CD4-positive, alpha-beta memory T cell (primary cell): ENCODE measurements around the gene ARMH4. TPM values are rescaled to one million over a fixed set of nuclear protein-coding genes. Genes with fewer than 3 reads are reported as not detected.

Source experiments
- CTCF ChIA-PET: fragments of 350-600 bp; sonication (Branson Sonifier 250); formaldehyde crosslinking; loops from one replicate; lab custom pipeline; 2021; ENCODE audit warnings: inconsistent platforms; ENCODE audit not compliant: partially characterized antibody; lab: Charles Lee
- POLR2A ChIA-PET: fragments of 350-600 bp; sonication (Branson Sonifier 250); formaldehyde crosslinking; loops from one replicate; lab custom pipeline; 2021; ENCODE audit not compliant: partially characterized antibody; lab: Charles Lee
- DNase-seq, 5 donors: peaks; one replicate each; pipeline versions ENCODE4 v3.0.0 to v3.0.0-alpha.2; 2020 to 2022; ENCODE audit warnings: mixed read lengths in 1 of 5
- H3K27ac ChIP-seq: one replicate; pipeline ENCODE4 v1.7.0; 2013; ENCODE audit warnings: low read depth, low read length
- H3K27me3 ChIP-seq: 2 replicates; pipeline ENCODE4 v1.7.0; 2013; ENCODE audit warnings: mild to moderate bottlenecking, low read length, moderate library complexity; ENCODE audit not compliant: insufficient read depth
- H3K36me3 ChIP-seq: 2 replicates; pipeline ENCODE4 v1.7.0; 2013; ENCODE audit warnings: mild to moderate bottlenecking, low read length, moderate library complexity; ENCODE audit not compliant: insufficient read depth
- H3K4me1 ChIP-seq: 2 replicates; pipeline ENCODE4 v1.7.0; 2013; ENCODE audit warnings: mild to moderate bottlenecking, low read length, moderate library complexity; ENCODE audit not compliant: insufficient read depth
- H3K4me3 ChIP-seq, 2 donors: one replicate each; pipeline ENCODE4 v1.7.0; 2013; ENCODE audit warnings: low read length in 2 of 2, mild to moderate bottlenecking in 1 of 2
- H3K9me3 ChIP-seq, 2 donors: one replicate each; pipeline ENCODE4 v1.7.0; 2013; ENCODE audit warnings: low read length in 2 of 2, control low read depth in 1 of 2; ENCODE audit not compliant: control insufficient read depth in 1 of 2
- H3K27ac Mint-ChIP-seq, 7 donors: one replicate each; pipeline ENCODE4 v1.8.0; 2020 to 2021; ENCODE audit warnings: mixed read lengths in 7 of 7, mild to moderate bottlenecking in 6 of 7, inconsistent platforms in 3 of 7, moderate library complexity in 3 of 7
- H3K27me3 Mint-ChIP-seq, 2 donors: one replicate each; pipeline ENCODE4 v1.8.0; 2020 to 2021; ENCODE audit warnings: mixed read lengths in 2 of 2
- H3K36me3 Mint-ChIP-seq, 2 donors: one replicate each; pipeline ENCODE4 v1.8.0; 2020 to 2021; ENCODE audit warnings: mixed read lengths in 2 of 2, inconsistent platforms in 1 of 2, mild to moderate bottlenecking in 1 of 2
- H3K4me1 Mint-ChIP-seq, 4 donors: one replicate each; pipeline ENCODE4 v1.8.0; 2020 to 2021; ENCODE audit warnings: mixed read lengths in 4 of 4, mild to moderate bottlenecking in 1 of 4
- H3K4me3 Mint-ChIP-seq, 8 donors: one replicate each; pipeline ENCODE4 v1.8.0; 2020 to 2021; ENCODE audit warnings: mixed read lengths in 8 of 8, mild to moderate bottlenecking in 7 of 8, moderate library complexity in 6 of 8, inconsistent platforms in 3 of 8
- H3K9me3 Mint-ChIP-seq, 8 donors: one replicate each; pipeline ENCODE4 v1.8.0; 2020 to 2021; ENCODE audit warnings: mixed read lengths in 8 of 8, mild to moderate bottlenecking in 5 of 8, inconsistent platforms in 3 of 8, moderate library complexity in 1 of 8
- intact Hi-C: fragments of 100-400 bp; cut with micrococcal nuclease; formaldehyde crosslinking; loops from one replicate; pipeline ENCODE4 v1.15.1; 2023
- polyA plus RNA-seq, 2 donors: library from polyadenylated mRNA; unstranded; fragments of 300-500 nt; fragmentation: Illumina TruSeq; gene quantifications; one replicate each; pipeline ENCODE4 v1.2.3, GENCODE V29; 2021
- total RNA-seq, 2 experiments: library from RNA; stranded (reverse); gene quantifications; one replicate each; pipeline ENCODE4 v1.2.3, GENCODE V29; 2021

The ARMH4 gene
- total and polyA plus RNA-seq, 4 experiments from 2014 or later: not detected

DNA sequence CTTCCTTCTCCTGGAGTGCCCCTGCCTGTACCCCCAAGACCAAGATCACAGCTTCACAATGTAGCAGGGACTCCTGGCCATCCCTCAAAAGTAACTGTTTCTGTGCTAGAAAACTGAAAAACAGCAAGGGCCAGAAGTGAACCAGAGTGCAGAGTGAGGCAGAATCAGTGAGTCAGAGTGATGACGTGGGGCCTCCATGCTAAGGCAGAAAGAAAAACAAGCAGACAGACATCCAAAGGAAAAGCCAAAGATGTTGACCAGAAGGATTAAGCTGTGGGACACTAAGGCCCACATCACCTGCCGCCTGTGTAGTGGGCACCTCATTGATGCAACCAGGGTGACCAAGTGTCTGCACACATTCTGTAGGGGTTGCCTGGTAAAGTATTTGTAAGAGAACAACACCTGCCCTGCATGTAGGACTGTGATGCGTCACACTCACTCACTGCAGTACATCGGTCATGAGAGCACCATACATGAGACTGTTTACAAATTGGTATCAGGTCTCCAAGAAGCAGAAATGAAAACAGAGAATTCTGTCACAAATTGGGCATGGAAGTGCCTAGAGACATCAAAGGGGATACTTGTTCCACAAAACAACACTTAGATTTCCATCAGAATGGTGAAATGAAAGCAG, 51.2 kb downstream of the ARMH4 start:
- DNase-seq: no peak
- H3K4me1 Mint-ChIP-seq: no peaks in the 10 kb centered on the region
- Histone ChIP-seq H3K4me3 (no peak overlapping the region), H3K36me3 (no peaks in the 10 kb centered on the region), H3K27me3 (no peaks in the 10 kb centered on the region), H3K4me1 (no peaks in the 10 kb centered on the region), H3K27ac (no peak overlapping the region), H3K9me3 (no peaks in the 10 kb centered on the region)
- H3K4me3 Mint-ChIP-seq: no peak overlapping the region
- H3K27me3 Mint-ChIP-seq: peaks cover 7 to 9% of the 10 kb centered on the region in 2 donors
- ChIA-PET POLR2A (no interaction called here), CTCF (no interaction called here)
- no peak overlapping the region for H3K27ac Mint-ChIP-seq
- intact Hi-C loops: no loop called here
- no peaks in the 10 kb centered on the region for H3K36me3 Mint-ChIP-seq
- H3K9me3 Mint-ChIP-seq: no peaks in the 10 kb centered on the region

GRCh38 chr14:58099682-58100081, 52.3 kb downstream of the ARMH4 start:
- H3K27me3 Mint-ChIP-seq: peaks cover 7 to 9% of the 10 kb centered on the region in 2 donors
- H3K4me3 ChIP-seq: no peak overlapping the region
- H3K9me3 ChIP-seq: no peaks in the 10 kb centered on the region
- no peaks in the 10 kb centered on the region for H3K27me3 ChIP-seq
- intact Hi-C loops: no loop called here
- ChIA-PET CTCF (no interaction called here), POLR2A (no interaction called here)
- no peak overlapping the region for H3K27ac ChIP-seq
- H3K4me1 ChIP-seq: no peaks in the 10 kb centered on the region
- no peak overlapping the region for H3K27ac Mint-ChIP-seq
- no peaks in the 10 kb centered on the region for H3K4me1 Mint-ChIP-seq
- H3K4me3 Mint-ChIP-seq: no peak overlapping the region
- H3K9me3 Mint-ChIP-seq: no peaks in the 10 kb centered on the region
- no peak for DNase-seq
- H3K36me3 Mint-ChIP-seq: no peaks in the 10 kb centered on the region
- no peaks in the 10 kb centered on the region for H3K36me3 ChIP-seq

GRCh38 chr14:58098507-58098906, 53.5 kb downstream of the ARMH4 start:
- CTCF ChIA-PET: no interaction called here
- POLR2A ChIA-PET: no interaction called here
- H3K36me3 Mint-ChIP-seq: no peaks in the 10 kb centered on the region

DNA sequence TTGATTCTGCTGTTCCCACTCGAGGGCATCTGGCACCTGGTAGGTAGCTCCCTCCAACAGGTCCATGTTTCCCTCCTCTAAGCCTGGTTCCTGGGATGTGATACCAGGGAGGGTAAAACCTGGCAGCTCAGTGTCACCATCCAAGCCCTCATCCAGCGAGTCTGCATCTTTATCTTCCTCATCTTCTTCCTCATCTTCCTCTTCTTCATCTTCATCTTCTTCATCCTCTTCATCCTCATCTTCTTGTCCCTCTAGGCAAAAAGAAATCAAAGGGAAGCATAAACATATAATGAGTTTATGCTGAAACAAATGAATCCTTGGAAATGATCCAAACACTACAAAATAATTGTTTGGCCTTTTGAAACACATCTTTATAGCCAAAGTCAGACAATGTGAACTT, 55.3 kb downstream of the ARMH4 start:
- H3K4me3 Mint-ChIP-seq: no peak overlapping the region
- Histone ChIP-seq H3K36me3 (no peaks in the 10 kb centered on the region), H3K27ac (no peak overlapping the region), H3K4me3 (no peak overlapping the region), H3K9me3 (no peaks in the 10 kb centered on the region), H3K4me1 (no peaks in the 10 kb centered on the region), H3K27me3 (no peaks in the 10 kb centered on the region)
- POLR2A ChIA-PET: no interaction called here
- no peaks in the 10 kb centered on the region for H3K36me3 Mint-ChIP-seq
- no peaks in the 10 kb centered on the region for H3K9me3 Mint-ChIP-seq
- no peak overlapping the region for H3K27ac Mint-ChIP-seq
- CTCF ChIA-PET: no interaction called here
- H3K27me3 Mint-ChIP-seq: peaks cover 3 to 6% of the 10 kb centered on the region in 2 donors
- no peak for DNase-seq
- no peaks in the 10 kb centered on the region for H3K4me1 Mint-ChIP-seq
- intact Hi-C loops: no loop called here

More at GRCh38 chr14:58098507-58098906, 53.5 kb downstream of the ARMH4 start:
- intact Hi-C loops: no loop called here
- no peak for DNase-seq
- Histone ChIP-seq H3K36me3 (no peaks in the 10 kb centered on the region), H3K9me3 (no peaks in the 10 kb centered on the region), H3K4me1 (no peaks in the 10 kb centered on the region), H3K27me3 (no peaks in the 10 kb centered on the region), H3K4me3 (no peak overlapping the region), H3K27ac (no peak overlapping the region)
- Mint-ChIP-seq H3K4me1 (no peaks in the 10 kb centered on the region), H3K4me3 (no peak overlapping the region), H3K27me3 (peaks cover 3 to 9% of the 10 kb centered on the region in 2 donors), H3K27ac (no peak overlapping the region), H3K9me3 (no peaks in the 10 kb centered on the region)

- H3K27me3 ChIP-seq: no peaks in the 10 kb centered on the region
- Mint-ChIP-seq H3K4me1 (no peaks in the 10 kb centered on the region), H3K4me3 (no peak overlapping the region), H3K27ac (no peak overlapping the region), H3K9me3 (no peaks in the 10 kb centered on the region), H3K36me3 (no peaks in the 10 kb centered on the region), H3K27me3 (peaks cover 3 to 5% of the 10 kb centered on the region in 2 donors)
- no peaks in the 10 kb centered on the region for H3K9me3 ChIP-seq
- no peaks in the 10 kb centered on the region for H3K4me1 ChIP-seq
- H3K36me3 ChIP-seq: no peaks in the 10 kb centered on the region
- no peak overlapping the region for H3K4me3 ChIP-seq
- intact Hi-C loops: no loop called here
- no peak for DNase-seq
- ChIA-PET POLR2A (no interaction called here), CTCF (interaction anchor here (1.0 kb wide), 1 partner anchor 14 kb away, joined by 3 read pairs; no protein-coding TSS in a partner anchor)
- no peak overlapping the region for H3K27ac ChIP-seq
These were observed 60.0 kb downstream of the ARMH4 start for GRCh38 chr14:58091883-58092630.

- H3K4me1 ChIP-seq: no peaks in the 10 kb centered on the region
- POLR2A ChIA-PET: no interaction called here
- H3K9me3 ChIP-seq: no peaks in the 10 kb centered on the region
- H3K36me3 ChIP-seq: no peaks in the 10 kb centered on the region
- H3K4me3 ChIP-seq: no peak overlapping the region
- Mint-ChIP-seq H3K4me3 (no peak overlapping the region), H3K27ac (no peak overlapping the region), H3K36me3 (no peaks in the 10 kb centered on the region), H3K4me1 (no peaks in the 10 kb centered on the region), H3K9me3 (no peaks in the 10 kb centered on the region), H3K27me3 (peaks cover 6% of the 10 kb centered on the region in 2 donors)
- CTCF ChIA-PET: interaction anchor here (1.3 to 1.7 kb wide), 3 partner anchors 16 to 24 kb away, joined by 3 to 4 read pairs (median 4); no protein-coding TSS in a partner anchor
- H3K27ac ChIP-seq: no peak overlapping the region
- no peak for DNase-seq
- H3K27me3 ChIP-seq: no peaks in the 10 kb centered on the region
- intact Hi-C loops: no loop called here
These were observed 62.4 kb downstream of the ARMH4 start for GRCh38 chr14:58089612-58090011.

DNA sequence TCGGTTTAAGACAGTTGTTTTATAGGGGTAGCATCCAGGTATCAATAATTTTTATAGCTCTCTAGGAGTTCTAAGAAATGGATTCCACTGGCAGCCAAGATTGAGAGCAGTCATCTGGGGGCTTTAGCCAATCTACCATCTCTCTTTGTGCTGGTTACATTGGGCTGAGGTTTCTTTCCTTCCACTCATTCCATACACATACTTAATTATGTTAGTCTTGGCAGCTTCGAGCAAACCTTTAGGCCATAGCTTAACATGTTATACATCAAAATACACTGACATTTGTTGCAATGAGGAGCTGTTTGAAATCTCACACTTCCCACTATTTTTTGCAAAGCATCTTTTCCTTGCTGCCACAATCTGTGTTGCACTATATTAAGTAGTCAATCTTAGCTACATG, 63.1 kb downstream of the ARMH4 start:
- Mint-ChIP-seq H3K4me1 (no peaks in the 10 kb centered on the region), H3K4me3 (no peak overlapping the region), H3K9me3 (no peaks in the 10 kb centered on the region), H3K27ac (no peak overlapping the region), H3K36me3 (no peaks in the 10 kb centered on the region), H3K27me3 (peaks cover 12 to 13% of the 10 kb centered on the region in 2 donors)
- ChIA-PET POLR2A (no interaction called here), CTCF (interaction anchor here (1.1 to 1.7 kb wide), 2 partner anchors 17 to 20 kb away, joined by 3 to 4 read pairs; no protein-coding TSS in a partner anchor)
- H3K27me3 ChIP-seq: no peaks in the 10 kb centered on the region
- H3K4me3 ChIP-seq: no peak overlapping the region
- intact Hi-C loops: no loop called here
- no peak for DNase-seq
- H3K27ac ChIP-seq: no peak overlapping the region
- no peaks in the 10 kb centered on the region for H3K4me1 ChIP-seq
- H3K36me3 ChIP-seq: no peaks in the 10 kb centered on the region
- H3K9me3 ChIP-seq: no peaks in the 10 kb centered on the region
